Sigmoid colon (tissue), 7 donors: ENCODE results near the gene TLE1. TPM values are rescaled to one million over a fixed set of nuclear protein-coding genes. Genes with fewer than 3 reads are reported as not detected.

Source experiments
- DNase-seq: peaks from one replicate; pipeline ENCODE4 v3.0.0-alpha.2; 2019
- H3K27ac ChIP-seq, 4 donors: fragments of 200-600 bp; sonication (generic); one replicate each; pipeline ENCODE4 v1.5.1; 2016 to 2019; ENCODE audit warnings: mild to moderate bottlenecking in 1 of 4
- H3K27me3 ChIP-seq, 3 donors: fragments of 200-600 bp; sonication (generic); one replicate each; pipeline ENCODE4 v1.5.1; 2019; ENCODE audit warnings: mild to moderate bottlenecking in 1 of 3
- H3K36me3 ChIP-seq, 4 donors: fragments of 200-600 bp; sonication (generic); one replicate each; pipeline ENCODE4 v1.5.1; 2016 to 2019
- H3K4me1 ChIP-seq, 4 donors: fragments of 200-600 bp; sonication (generic); one replicate each; pipeline ENCODE4 v1.5.1; 2017 to 2019
- H3K4me3 ChIP-seq, 4 donors: fragments of 200-600 bp; sonication (generic); one replicate each; pipeline ENCODE4 v1.5.1; 2017 to 2019; ENCODE audit warnings: mild to moderate bottlenecking in 2 of 4, moderate library complexity in 1 of 4
- H3K9me3 ChIP-seq, 4 donors: fragments of 200-600 bp in 3 of 4; sonication (generic) in 3 of 4; one replicate each; pipeline versions ENCODE4 v1.5.1 to v1.6.1; 2013 to 2019
- CTCF ChIP-seq, 4 experiments: fragments of 450-650 bp in 3 of 4; fragments of 200-600 bp in 1 of 4; IDR thresholded peaks; one replicate each; pipeline ENCODE4 v1.5.1; 2016 to 2019; ENCODE audit warnings: antibody characterized with exemption in 4 of 4, mild to moderate bottlenecking in 3 of 4, moderate library complexity in 2 of 4
- EP300 ChIP-seq, 4 donors: sonication (generic); formaldehyde crosslinking; IDR thresholded peaks; one replicate each; pipeline ENCODE4 v1.6.1; 2017; ENCODE audit warnings: antibody characterized with exemption in 4 of 4
- POLR2A ChIP-seq, 2 donors: fragments of 450-650 bp; IDR thresholded peaks; one replicate each; pipeline ENCODE4 v1.6.1; 2016; ENCODE audit warnings: antibody characterized with exemption in 2 of 2, mild to moderate bottlenecking in 2 of 2, moderate library complexity in 2 of 2
- POLR2AphosphoS5 ChIP-seq, 4 donors: sonication (generic); formaldehyde crosslinking; IDR thresholded peaks; one replicate each; pipeline ENCODE4 v1.6.1; 2017; ENCODE audit warnings: antibody characterized with exemption in 4 of 4
- WGBS, 2 donors: extraction: QIAGEN DNeasy Blood & Tissue Kit; methylation state at CpG; one replicate each; pipeline ENCODE4 v1.1.7; 2013; 5-methylcytosine and 5-hydroxymethylcytosine counted together
- intact Hi-C: fragments of 100-400 bp; cut with DNase I; formaldehyde crosslinking; loops from one replicate; pipeline ENCODE4 v1.15.1; 2023
- polyA plus RNA-seq, 3 donors: library from polyadenylated mRNA; stranded (reverse); fragments of 200-250 nt; gene quantifications; one replicate each; pipeline ENCODE4 v1.2.3, GENCODE V29; 2013
- total RNA-seq, 4 donors: library from RNA; depleted of rRNA; stranded (reverse); fragments of >200 nt; gene quantifications; one replicate each; pipeline ENCODE4 v1.1.0, GENCODE V29; 2016
- donor health status: healthy with polysubstance abuse.
- donor health status: Bipolar disorder and iron deficiency.
- donor health status: healthy.

Gene TLE1
- total and polyA plus RNA-seq, 7 donors, result 28.9 to 54.6 (median 45.7) TPM

- H3K27ac ChIP-seq, result peak overlapping the region in 2 of 4 donors; percentile 1 to 11
Measured at GRCh38 chr9:81598811-81599210, 90.5 kb downstream of the TLE1 start.

GRCh38 chr9:81598123-81598497 is 91.2 kb downstream of the TLE1 start:
- Histone ChIP-seq H3K27ac (peak overlapping the region in 1 of 4 donors; percentile 1), H3K36me3 (peaks cover 0 to 24% (median 0%) of the 10 kb centered on the region in 4 donors), H3K4me1 (peaks cover 0 to 38% (median 30%) of the 10 kb centered on the region in 4 donors), H3K27me3 (no peaks in the 10 kb centered on the region), H3K4me3 (no peak overlapping the region), H3K9me3 (no peaks in the 10 kb centered on the region)
- no peak for DNase-seq
- intact Hi-C loops, result no loop called here
- 91 to 94% methylated on average over 8 to 9 of the region's 9 CpGs for WGBS, 2 donors
- no peak for TF ChIP-seq CTCF (IDR thresholded peaks at IDR 0.05)
- TF ChIP-seq POLR2AphosphoS5 (IDR thresholded peaks at IDR 0.05), result no peak
- no peak for TF ChIP-seq EP300 (IDR thresholded peaks at IDR 0.05)
- no peak for TF ChIP-seq POLR2A (IDR thresholded peaks at IDR 0.05)

More at GRCh38 chr9:81598811-81599210, 90.5 kb downstream of the TLE1 start:
- intact Hi-C loops, result no loop called here
- Histone ChIP-seq H3K27me3 (no peaks in the 10 kb centered on the region), H3K4me1 (peaks cover 0 to 38% (median 30%) of the 10 kb centered on the region in 4 donors), H3K36me3 (peaks cover 0 to 30% (median 0%) of the 10 kb centered on the region in 4 donors), H3K4me3 (no peak overlapping the region), H3K9me3 (no peaks in the 10 kb centered on the region)
- DNase-seq, result no peak
- TF ChIP-seq POLR2AphosphoS5 (IDR thresholded peaks at IDR 0.05) (no peak), POLR2A (IDR thresholded peaks at IDR 0.05) (no peak), EP300 (IDR thresholded peaks at IDR 0.05) (no peak), CTCF (IDR thresholded peaks at IDR 0.05) (no peak)
- WGBS, 2 donors, result 90 to 100% methylated on average over 1 of the region's 1 CpG

GRCh38 chr9:81597419-81598122 is 91.8 kb downstream of the TLE1 start:
- Histone ChIP-seq H3K36me3 (peaks cover 0 to 24% (median 2%) of the 10 kb centered on the region in 4 donors), H3K27me3 (no peaks in the 10 kb centered on the region), H3K9me3 (no peaks in the 10 kb centered on the region), H3K4me1 (peaks cover 0 to 38% (median 29%) of the 10 kb centered on the region in 4 donors), H3K4me3 (no peak overlapping the region), H3K27ac (no peak overlapping the region)
- intact Hi-C loops, result no loop called here
- 71 to 88% methylated on average over 12 of the region's 12 CpGs for WGBS, 2 donors
- no peak for DNase-seq
- no peak for TF ChIP-seq CTCF (IDR thresholded peaks at IDR 0.05)
- no peak for TF ChIP-seq POLR2AphosphoS5 (IDR thresholded peaks at IDR 0.05)
- TF ChIP-seq POLR2A (IDR thresholded peaks at IDR 0.05), result no peak
- no peak for TF ChIP-seq EP300 (IDR thresholded peaks at IDR 0.05)

GRCh38 chr9:81596679-81597418 is 92.5 kb downstream of the TLE1 start:
- Histone ChIP-seq H3K9me3 (no peaks in the 10 kb centered on the region), H3K4me3 (no peak overlapping the region), H3K27me3 (no peaks in the 10 kb centered on the region), H3K27ac (no peak overlapping the region), H3K4me1 (peaks cover 0 to 32% (median 25%) of the 10 kb centered on the region in 4 donors), H3K36me3 (peaks cover 0 to 23% (median 2%) of the 10 kb centered on the region in 4 donors)
- no peak for DNase-seq
- TF ChIP-seq EP300 (IDR thresholded peaks at IDR 0.05), result no peak
- TF ChIP-seq POLR2AphosphoS5 (IDR thresholded peaks at IDR 0.05), result no peak
- no peak for TF ChIP-seq CTCF (IDR thresholded peaks at IDR 0.05)
- no peak for TF ChIP-seq POLR2A (IDR thresholded peaks at IDR 0.05)
- WGBS, 2 donors, result 67 to 90% methylated on average over 13 of the region's 13 CpGs
- intact Hi-C loops, result no loop called here
